Mesenchymal stem cell (in vitro differentiated cells and primary cell): Measurements from ENCODE around the gene NKAIN2.

ENCODE experiments used
- DNase-seq: peaks from one replicate; pipeline ENCODE4 v3.0.0-alpha.2; 2013
- H2AFZ ChIP-seq: one replicate; pipeline ENCODE4 v1.6.1; 2013; ENCODE audit warnings: low read depth, mild to moderate bottlenecking, control low read depth, inconsistent platforms, low read length, moderate library complexity
- H2AK5ac ChIP-seq: 2 replicates; pipeline ENCODE4 v1.6.1; 2013; ENCODE audit warnings: low read length, moderate library complexity, mild to moderate bottlenecking, inconsistent platforms; ENCODE audit not compliant: severe bottlenecking
- H2BK120ac ChIP-seq: one replicate; pipeline ENCODE4 v1.6.1; 2013; ENCODE audit warnings: low read depth, mild to moderate bottlenecking, inconsistent platforms, low read length, moderate library complexity
- H2BK12ac ChIP-seq, 2 experiments: one replicate each; pipeline ENCODE4 v1.6.1; 2013; ENCODE audit warnings: inconsistent platforms in 2 of 2, low read length in 2 of 2, mild to moderate bottlenecking in 2 of 2, moderate library complexity in 2 of 2, control low read depth in 1 of 2
- H2BK15ac ChIP-seq: one replicate; pipeline ENCODE4 v1.6.1; 2013; ENCODE audit warnings: mild to moderate bottlenecking, low read depth, inconsistent platforms; ENCODE audit not compliant: poor library complexity, severe bottlenecking
- H2BK5ac ChIP-seq: 2 replicates; pipeline ENCODE4 v1.6.1; 2013; ENCODE audit warnings: low read depth, mild to moderate bottlenecking, low read length, control low read depth, inconsistent platforms; ENCODE audit not compliant: poor library complexity, severe bottlenecking
- H3K14ac ChIP-seq, 2 experiments: one replicate each; pipeline ENCODE4 v1.6.1; 2013; ENCODE audit warnings: inconsistent platforms in 2 of 2, low read length in 2 of 2, control low read depth in 1 of 2, mild to moderate bottlenecking in 1 of 2, moderate library complexity in 1 of 2
- H3K18ac ChIP-seq, 2 experiments: one replicate each; pipeline ENCODE4 v1.6.1; 2013; ENCODE audit warnings: inconsistent platforms in 2 of 2, low read length in 2 of 2, control low read depth in 1 of 2, low read depth in 1 of 2, mild to moderate bottlenecking in 1 of 2
- H3K23ac ChIP-seq, 2 experiments: one replicate each; pipeline ENCODE4 v1.6.1; 2013; ENCODE audit warnings: inconsistent platforms in 2 of 2, low read length in 2 of 2, mild to moderate bottlenecking in 2 of 2, moderate library complexity in 2 of 2, control low read depth in 1 of 2
- H3K27ac ChIP-seq: 2 replicates; pipeline ENCODE4 v1.5.1; 2013; ENCODE audit warnings: mild to moderate bottlenecking, moderate library complexity, low read length, control low read depth, inconsistent platforms; ENCODE audit not compliant: poor library complexity, severe bottlenecking
- H3K27me3 ChIP-seq, 2 experiments: 2 replicates each; pipeline versions ENCODE4 v1.6.1 to v1.7.0; 2013; ENCODE audit warnings: low read length in 2 of 2, mild to moderate bottlenecking in 2 of 2, moderate library complexity in 2 of 2, control low read depth in 1 of 2, inconsistent platforms in 1 of 2; ENCODE audit not compliant: control insufficient read depth in 1 of 2, insufficient read depth in 1 of 2
- H3K36me3 ChIP-seq, 2 experiments: 2 replicates each; pipeline versions ENCODE4 v1.6.1 to v1.7.0; 2013; ENCODE audit warnings: low read length in 2 of 2, control low read depth in 1 of 2, inconsistent platforms in 1 of 2, low read depth in 1 of 2, mild to moderate bottlenecking in 1 of 2; ENCODE audit not compliant: insufficient read depth in 2 of 2, control insufficient read depth in 1 of 2
- H3K4ac ChIP-seq, 2 experiments: one replicate each; pipeline ENCODE4 v1.6.1; 2013; ENCODE audit warnings: inconsistent platforms in 2 of 2, low read length in 2 of 2, mild to moderate bottlenecking in 2 of 2, moderate library complexity in 2 of 2, control low read depth in 1 of 2, low read depth in 1 of 2
- H3K4me1 ChIP-seq: 2 replicates; pipeline ENCODE4 v1.6.1; 2013; ENCODE audit warnings: low read depth, low read length, control low read depth; ENCODE audit not compliant: control insufficient read depth, insufficient read depth
- H3K4me2 ChIP-seq: 2 replicates; pipeline ENCODE4 v1.6.1; 2013; ENCODE audit warnings: low read length, mild to moderate bottlenecking, inconsistent platforms; ENCODE audit not compliant: poor library complexity, severe bottlenecking
- H3K4me3 ChIP-seq, 2 experiments: 2 replicates each; pipeline versions ENCODE4 v1.5.1 to v1.7.0; 2013; ENCODE audit warnings: low read length in 2 of 2, mild to moderate bottlenecking in 2 of 2, control low read depth in 1 of 2, low read depth in 1 of 2; ENCODE audit not compliant: insufficient read depth in 1 of 2
- H3K79me1 ChIP-seq: replicated peaks from 2 replicates; pipeline ENCODE4 v1.6.1; 2013; ENCODE audit warnings: mild to moderate bottlenecking, control low read depth, low read length, inconsistent platforms; ENCODE audit not compliant: poor library complexity, severe bottlenecking
- H3K9ac ChIP-seq: 2 replicates; pipeline ENCODE4 v1.7.0; 2013; ENCODE audit warnings: mild to moderate bottlenecking, low read length, moderate library complexity
- H3K9me3 ChIP-seq: 2 replicates; pipeline ENCODE4 v1.7.0; 2013; ENCODE audit warnings: mild to moderate bottlenecking, low read length; ENCODE audit not compliant: control insufficient read depth
- H4K8ac ChIP-seq: one replicate; pipeline ENCODE4 v1.6.1; 2013; ENCODE audit warnings: inconsistent platforms, mild to moderate bottlenecking, low read length, moderate library complexity
- H4K91ac ChIP-seq: one replicate; pipeline ENCODE4 v1.6.1; 2013; ENCODE audit warnings: mild to moderate bottlenecking, low read length, inconsistent platforms
- WGBS: methylation state at CpG from one replicate; pipeline ENCODE4 v1.1.7; 2013; ENCODE audit warnings: mixed read lengths; 5-methylcytosine and 5-hydroxymethylcytosine counted together

The NKAIN2 gene

DNA sequence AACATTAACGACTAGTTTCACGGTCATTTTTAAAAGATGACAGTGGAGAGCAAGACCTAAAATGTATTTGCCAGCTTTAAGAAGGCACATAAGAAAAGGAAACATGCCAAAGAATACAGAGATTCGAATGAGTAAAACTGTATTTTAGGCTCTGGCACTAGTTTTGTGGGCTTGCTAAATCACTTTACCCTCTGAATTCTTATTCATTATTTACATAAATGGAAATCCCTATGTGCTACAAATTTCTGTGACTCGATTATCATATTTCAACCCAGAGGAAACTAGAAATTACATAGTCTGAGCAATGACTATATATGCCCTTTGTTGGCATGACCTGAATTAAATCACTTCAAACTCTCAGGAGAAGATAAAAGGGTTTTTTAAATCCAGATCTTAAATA, 716.8 kb downstream of the NKAIN2 start:
- WGBS, result 100% methylated on average over 4 of the region's 4 CpGs
- Histone ChIP-seq H3K4ac (no peak overlapping the region), H3K9ac (no peak overlapping the region), H3K23ac (no peak overlapping the region), H2BK12ac (no peak overlapping the region), H3K14ac (no peak overlapping the region), H2BK5ac (no peak overlapping the region), H3K4me2 (no peak overlapping the region), H3K18ac (no peak overlapping the region), H3K36me3 (no peaks in the 10 kb centered on the region), H2BK15ac (no peak overlapping the region), H3K4me1 (no peaks in the 10 kb centered on the region), H3K9me3 (no peaks in the 10 kb centered on the region), H4K91ac (no peak overlapping the region), H3K27ac (no peak overlapping the region), H4K8ac (no peak overlapping the region), H3K27me3 (no peaks in the 10 kb centered on the region), H3K4me3 (no peak overlapping the region), H2AFZ (no peak overlapping the region), H2BK120ac (no peak overlapping the region), H3K79me1 (no peaks in the 10 kb centered on the region), H2AK5ac (no peak overlapping the region)
- no peak for DNase-seq

DNA sequence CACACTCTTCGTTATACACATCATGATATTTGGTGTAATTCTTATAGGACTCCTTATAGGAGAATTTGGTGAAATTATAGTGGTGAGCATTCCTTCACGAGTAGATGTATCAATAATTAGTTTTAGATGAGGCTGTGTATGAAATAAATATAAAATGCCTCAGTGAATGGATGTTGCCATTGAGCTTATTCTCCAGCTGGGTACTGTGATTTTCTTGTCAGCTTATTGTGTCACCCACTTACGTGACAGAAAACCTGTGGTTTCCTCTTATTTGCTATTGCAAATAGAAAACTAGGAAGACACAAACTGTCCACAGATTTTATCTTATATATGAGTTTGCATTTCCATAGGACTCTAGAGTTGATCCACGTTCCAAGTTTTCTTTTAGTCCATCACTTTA, 718.7 kb downstream of the NKAIN2 start:
- no peaks in the 10 kb centered on the region for H3K9me3 ChIP-seq
- H4K8ac ChIP-seq, result no peak overlapping the region
- no peak overlapping the region for H3K4me2 ChIP-seq
- H2AFZ ChIP-seq, result no peak overlapping the region
- H3K27me3 ChIP-seq, result no peaks in the 10 kb centered on the region
- DNase-seq, result no peak
- no peak overlapping the region for H3K23ac ChIP-seq
- H3K4me3 ChIP-seq, result no peak overlapping the region
- no peak overlapping the region for H2BK12ac ChIP-seq
- H4K91ac ChIP-seq, result no peak overlapping the region
- no peaks in the 10 kb centered on the region for H3K36me3 ChIP-seq
- H2BK120ac ChIP-seq, result no peak overlapping the region
- no peaks in the 10 kb centered on the region for H3K79me1 ChIP-seq
- WGBS, result 92% methylated on average over 2 of the region's 4 CpGs
- H3K4ac ChIP-seq, result no peak overlapping the region
- no peak overlapping the region for H3K18ac ChIP-seq
- H2BK15ac ChIP-seq, result no peak overlapping the region
- H2AK5ac ChIP-seq, result no peak overlapping the region
- H3K27ac ChIP-seq, result no peak overlapping the region
- H3K4me1 ChIP-seq, result no peaks in the 10 kb centered on the region
- no peak overlapping the region for H3K9ac ChIP-seq
- H2BK5ac ChIP-seq, result no peak overlapping the region
- H3K14ac ChIP-seq, result no peak overlapping the region

DNA sequence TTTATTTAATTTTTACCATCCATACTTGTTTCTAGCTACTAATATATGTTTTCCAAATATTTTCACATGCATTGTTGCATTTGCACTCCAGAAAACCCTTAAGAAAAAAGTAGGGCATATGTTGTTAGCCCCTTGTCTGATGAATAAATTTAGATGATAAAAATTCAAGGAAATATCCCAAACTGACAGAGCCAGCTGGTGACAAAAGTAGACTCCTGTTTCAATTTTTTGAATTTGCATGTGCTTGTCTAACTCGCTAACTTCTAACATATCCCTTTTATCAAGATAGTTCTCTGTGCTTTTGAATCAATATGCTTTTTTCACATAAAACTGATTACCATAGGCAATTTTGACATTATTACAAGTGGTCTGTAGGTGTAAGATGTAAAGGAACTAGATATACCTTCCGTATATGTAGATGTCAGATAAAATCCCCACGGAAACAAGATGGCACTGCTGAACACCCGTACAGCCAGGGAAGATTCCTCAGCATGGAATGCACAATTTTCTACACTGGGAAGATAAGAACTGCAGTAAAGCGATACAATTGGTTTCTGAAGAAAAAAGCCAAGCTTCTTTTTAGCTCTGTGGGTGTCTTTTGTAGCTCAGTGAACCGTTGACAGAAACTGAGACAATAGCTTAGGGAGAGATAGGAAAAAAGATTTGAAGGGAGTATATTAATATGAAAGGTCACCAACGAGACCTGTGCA, 721.0 kb downstream of the NKAIN2 start:
- H3K4me3 ChIP-seq, result no peak overlapping the region
- no peak overlapping the region for H2AFZ ChIP-seq
- H3K36me3 ChIP-seq, result no peaks in the 10 kb centered on the region
- no peak overlapping the region for H2BK5ac ChIP-seq
- no peak overlapping the region for H3K14ac ChIP-seq
- H3K9me3 ChIP-seq, result no peaks in the 10 kb centered on the region
- no peak overlapping the region for H2BK12ac ChIP-seq
- H3K27me3 ChIP-seq, result no peaks in the 10 kb centered on the region
- no peak overlapping the region for H4K91ac ChIP-seq
- no peak overlapping the region for H4K8ac ChIP-seq
- no peak overlapping the region for H2BK15ac ChIP-seq
- no peak for DNase-seq
- H3K4me1 ChIP-seq, result no peaks in the 10 kb centered on the region
- no peak overlapping the region for H2AK5ac ChIP-seq
- H3K27ac ChIP-seq, result no peak overlapping the region
- 95% methylated on average over 6 of the region's 7 CpGs for WGBS
- H3K4ac ChIP-seq, result no peak overlapping the region
- no peak overlapping the region for H3K4me2 ChIP-seq
- no peak overlapping the region for H3K18ac ChIP-seq
- H3K23ac ChIP-seq, result no peak overlapping the region
- no peak overlapping the region for H3K9ac ChIP-seq
- H2BK120ac ChIP-seq, result no peak overlapping the region
- no peaks in the 10 kb centered on the region for H3K79me1 ChIP-seq

DNA sequence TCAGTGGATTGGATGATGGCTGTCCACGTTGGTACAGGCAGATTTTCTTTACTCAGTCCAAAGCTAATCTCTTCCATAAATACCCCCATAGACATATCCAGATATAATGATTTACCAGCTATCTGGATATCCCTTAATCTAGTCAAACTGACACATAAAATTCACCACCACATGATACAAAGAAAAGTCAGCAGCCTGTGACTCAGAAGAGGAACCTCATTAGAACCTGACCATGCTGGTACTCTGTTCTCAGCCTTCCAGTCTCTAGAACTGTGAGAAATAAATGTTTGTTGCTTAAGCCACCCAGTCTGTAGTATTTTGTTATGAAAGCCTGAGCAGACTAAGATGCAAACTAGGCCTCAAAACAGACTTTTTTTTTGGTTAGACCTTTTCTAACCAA, 727.3 kb downstream of the NKAIN2 start:
- no peak overlapping the region for H3K27ac ChIP-seq
- no peak for DNase-seq
- no peak overlapping the region for H2AK5ac ChIP-seq
- no peaks in the 10 kb centered on the region for H3K79me1 ChIP-seq
- H3K9ac ChIP-seq, result no peak overlapping the region
- H3K36me3 ChIP-seq, result no peaks in the 10 kb centered on the region
- no peak overlapping the region for H3K14ac ChIP-seq
- H2AFZ ChIP-seq, result no peak overlapping the region
- no peak overlapping the region for H4K91ac ChIP-seq
- H3K18ac ChIP-seq, result no peak overlapping the region
- H2BK12ac ChIP-seq, result no peak overlapping the region
- no peak overlapping the region for H2BK15ac ChIP-seq
- H3K23ac ChIP-seq, result no peak overlapping the region
- no peak overlapping the region for H3K4me2 ChIP-seq
- no peak overlapping the region for H3K4ac ChIP-seq
- WGBS, result 79% methylated on average over 1 of the region's 1 CpG
- H3K27me3 ChIP-seq, result no peaks in the 10 kb centered on the region
- H2BK5ac ChIP-seq, result no peak overlapping the region
- H4K8ac ChIP-seq, result no peak overlapping the region
- H2BK120ac ChIP-seq, result no peak overlapping the region
- H3K4me1 ChIP-seq, result no peaks in the 10 kb centered on the region
- no peaks in the 10 kb centered on the region for H3K9me3 ChIP-seq
- H3K4me3 ChIP-seq, result no peak overlapping the region
